Endometrial microvascular endothelial cells (primary cell): ENCODE results near the gene CAPN14. TPM values are rescaled to one million over a fixed set of nuclear protein-coding genes. Genes with fewer than 3 reads are reported as not detected.

Source experiments
- in situ Hi-C: cut with HindIII; loops from 2 replicates; pipeline ENCODE4 v1.10.0; 2017; ENCODE audit warnings: low sequenced_read_pairs, low pct_unique_long_range_greater_than_20kb; ENCODE audit errors: inconsistent ontology term
- total RNA-seq: library from RNA; depleted of rRNA; stranded (reverse); fragments of >200 nt; gene quantifications from one replicate; pipeline ENCODE4 v1.2.3, GENCODE V29; 2015; ENCODE audit errors: inconsistent ontology term

CAPN14 gene
- total RNA-seq, result not detected

GRCh38 chr2:31217465-31218200 is at the start of gene CAPN14:
Gene CAPN14 (minus strand): TSS chr2:31217515. CDS start chr2:31205447, 12,068 bp downstream.
- in situ Hi-C loops, result no loop called here

GRCh38 chr2:31266804-31267203 is 49.5 kb upstream of the CAPN14 start:
- in situ Hi-C loops, result no loop called here

GRCh38 chr2:31265234-31265633 is 47.9 kb upstream of the CAPN14 start:
- in situ Hi-C loops, result no loop called here

GRCh38 chr2:31263636-31264190 is 46.4 kb upstream of the CAPN14 start:
- in situ Hi-C loops, result no loop called here

GRCh38 chr2:31260870-31261269 is 43.6 kb upstream of the CAPN14 start:
- in situ Hi-C loops, result no loop called here

GRCh38 chr2:31259075-31259474 is 41.8 kb upstream of the CAPN14 start:
- in situ Hi-C loops, result no loop called here

GRCh38 chr2:31258351-31258750 is 41.0 kb upstream of the CAPN14 start:
- in situ Hi-C loops, result no loop called here

- in situ Hi-C loops, result no loop called here
These were observed 39.5 kb upstream of the CAPN14 start for GRCh38 chr2:31256611-31257382.

GRCh38 chr2:31255911-31256571 is 38.7 kb upstream of the CAPN14 start:
- in situ Hi-C loops, result no loop called here

- in situ Hi-C loops, result no loop called here
These were observed 37.2 kb upstream of the CAPN14 start for GRCh38 chr2:31254237-31255203.

GRCh38 chr2:31253356-31254131 is 36.2 kb upstream of the CAPN14 start:
- in situ Hi-C loops, result no loop called here

- in situ Hi-C loops, result no loop called here
These were observed 34.5 kb upstream of the CAPN14 start for GRCh38 chr2:31251851-31252250.

- in situ Hi-C loops, result no loop called here
These were observed 33.7 kb upstream of the CAPN14 start for GRCh38 chr2:31251018-31251417.

- in situ Hi-C loops, result no loop called here
These were observed 31.8 kb upstream of the CAPN14 start for GRCh38 chr2:31249009-31249690.

GRCh38 chr2:31248139-31248538 is 30.8 kb upstream of the CAPN14 start:
- in situ Hi-C loops, result no loop called here

- in situ Hi-C loops, result no loop called here
These were observed 30.4 kb upstream of the CAPN14 start for GRCh38 chr2:31247711-31248110.

GRCh38 chr2:31246184-31246852 is 29.0 kb upstream of the CAPN14 start:
- in situ Hi-C loops, result no loop called here
